ENCODE results near the gene KIF4B. TPM values are rescaled to one million over a fixed set of nuclear protein-coding genes. Genes with fewer than 3 reads are reported as not detected.

The KIF4B gene
- total and polyA plus RNA-seq, 2 of the 8 experiments (the other 6 are each of a cell fraction or from before 2014, with no cell fraction given), result 0.02 to 0.15 TPM

DNA sequence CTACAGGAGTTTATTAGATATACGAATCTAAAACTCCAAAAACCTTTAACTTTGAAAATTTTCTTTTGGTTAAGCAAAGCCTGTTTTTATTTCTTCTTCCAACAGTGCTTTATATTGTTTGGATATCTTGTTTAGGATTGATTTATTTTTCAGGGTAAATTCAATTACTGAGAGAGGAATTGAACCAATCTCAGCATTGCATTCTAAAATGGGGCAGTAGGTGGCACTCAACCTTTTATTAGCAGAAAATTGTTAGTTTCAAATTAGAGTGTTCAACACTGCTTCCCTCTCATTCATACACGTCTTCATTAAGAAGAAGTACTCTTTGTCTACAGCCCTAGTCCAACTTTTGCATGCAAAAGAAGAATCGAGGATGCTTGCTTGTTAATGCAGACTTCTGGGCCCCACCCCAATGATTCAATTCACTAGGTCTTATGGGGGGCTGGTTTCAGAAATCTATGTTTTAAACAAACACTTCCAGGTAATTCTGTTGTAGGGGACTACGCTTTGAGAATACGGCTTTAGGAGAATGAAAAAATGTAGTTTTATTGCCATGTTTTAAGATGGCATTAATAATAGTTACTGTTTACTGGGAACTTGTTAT is 46.0 kb upstream of the KIF4B start:
- Histone ChIP-seq H3K36me3 (ENCODE audit: control insufficient read depth in 2 of 4, insufficient read depth in 4 of 4, low read length in 3 of 4) (peaks cover 2 to 8% (median 3%) of the 10 kb centered on the region in 4 experiments; a peak in 4 of 8 replicates), H4K5ac (ENCODE audit: insufficient read length, low read depth, low read length) (no peak overlapping the region), H3K27ac (ENCODE audit: low read depth, low read length) (no peak overlapping the region), H3K14ac (ENCODE audit: insufficient read length) (no peak overlapping the region), H3K4me3 (ENCODE audit: extremely low read depth in 1 of 4, insufficient read depth in 2 of 4, low read depth in 3 of 4, low read length in 4 of 4) (no peak overlapping the region), H4K8ac (ENCODE audit: extremely low read depth, insufficient read depth, low read length) (no peak overlapping the region), H3K27me3 (replicated peaks in 1 of 4; ENCODE audit: control insufficient read depth in 3 of 4, extremely low read depth in 1 of 4, insufficient read depth in 3 of 4, low read length in 3 of 4) (no peaks in the 10 kb centered on the region), H2BK15ac (ENCODE audit: low read length) (no peak overlapping the region), H2BK120ac (replicated peaks; ENCODE audit: low read depth, low read length) (no peak overlapping the region), H4K91ac (replicated peaks; ENCODE audit: insufficient read length, low read length) (no peak overlapping the region), H3K4me2 (ENCODE audit: insufficient read depth in 1 of 2, low read depth in 2 of 2, low read length in 2 of 2) (no peak overlapping the region), H3K9ac (replicated peaks in 1 of 4; ENCODE audit: extremely low read depth in 1 of 4, low read depth in 3 of 4, low read length in 3 of 4) (no peak overlapping the region), H2BK5ac (ENCODE audit: low read depth, low read length) (no peak overlapping the region), H2AK5ac (ENCODE audit: low read depth, low read length) (no peak overlapping the region), H3K4me1 (replicated peaks in 1 of 4; ENCODE audit: control insufficient read depth in 3 of 4, insufficient read depth in 4 of 4, low read length in 3 of 4) (no peaks in the 10 kb centered on the region), H3K79me2 (ENCODE audit: control insufficient read depth in 1 of 2, insufficient read depth in 2 of 2, low read length in 2 of 2) (no peaks in the 10 kb centered on the region), H3K9me3 (ENCODE audit: insufficient read depth in 2 of 2, low read depth in 1 of 2, low read length in 1 of 2) (no peaks in the 10 kb centered on the region), H2AFZ (ENCODE audit: low read length) (no peak overlapping the region), H2BK20ac (ENCODE audit: low read length) (no peak overlapping the region), H3K18ac (ENCODE audit: extremely low read depth, low read length) (no peak overlapping the region), H2BK12ac (ENCODE audit: low read depth, low read length) (no peak overlapping the region), H3K56ac (replicated peaks; ENCODE audit: insufficient read length, low read depth, low read length) (no peak overlapping the region), H3K79me1 (ENCODE audit: low read depth, low read length) (no peaks in the 10 kb centered on the region), H3K23me2 (ENCODE audit: low read depth, low read length) (no peaks in the 10 kb centered on the region), H3K4ac (replicated peaks; ENCODE audit: insufficient read length, low read depth, low read length) (no peak overlapping the region), H3K23ac (ENCODE audit: insufficient read length) (no peak overlapping the region), H4K20me1 (replicated peaks in 1 of 2; ENCODE audit: control insufficient read depth in 1 of 2, insufficient read depth in 2 of 2, low read length in 2 of 2) (no peaks in the 10 kb centered on the region)
- no peak for DNase-seq (ENCODE audit: low read depth in 1 of 2, low spot score in 2 of 2)
- ChIA-PET CTCF (ENCODE audit: partially characterized antibody) (interaction anchor here (0.7 to 18.4 kb wide), 14 partner anchors 8 to 297 kb away, joined by 3 to 471 read pairs (median 4); no protein-coding TSS in a partner anchor), POLR2A (ENCODE audit: partially characterized antibody) (no interaction called here)
- peak; percentile 24 for FAIRE-seq
- 76% methylated on average over 5 of the region's 5 CpGs; no CpG with 5 or more reads in 1 of the 2 experiments for WGBS, 2 experiments (ENCODE audit: extremely low coverage in 1 of 2, insufficient coverage in 1 of 2, insufficient read length in 1 of 2, insufficient replicate concordance in 2 of 2, low coverage in 1 of 2, low lambda C conversion rate in 2 of 2, missing lambda C conversion rate in 1 of 2)
- peak; percentile 16 to 23; a peak in 2 of 4 replicates for TF ChIP-seq RAD21 (IDR thresholded peaks at IDR 0.05 in 1 of 2, conservative IDR thresholded peaks at IDR 0.05 in 1 of 2; ENCODE audit: low read depth in 2 of 2, low read length in 2 of 2)

Data from H1 (cell line).